H1 (cell line): ENCODE results near the gene NAA20. TPM values are rescaled to one million over a fixed set of nuclear protein-coding genes. Genes with fewer than 3 reads are reported as not detected.

Source experiments
- CTCF ChIA-PET: fragments of 300-600 bp; sonication (Branson Sonifier 250); formaldehyde crosslinking; loops from one replicate; lab custom pipeline; 2021; ENCODE audit not compliant: partially characterized antibody; lab: Charles Lee
- POLR2A ChIA-PET: fragments of 300-600 bp; sonication (Branson Sonifier 250); formaldehyde crosslinking; loops from one replicate; lab custom pipeline; 2021; ENCODE audit warnings: inconsistent platforms; ENCODE audit not compliant: partially characterized antibody; lab: Charles Lee
- DNase-seq, 2 experiments: peaks; one replicate each; pipeline versions ENCODE4 v3.0.0 to v3.0.0-alpha.2; 2010 to 2022; ENCODE audit warnings: low spot score in 2 of 2, low read depth in 1 of 2, mixed read lengths in 1 of 2
- FAIRE-seq: peaks from 2 replicates; lab custom pipeline; 2011; peaks lifted over from hg19 to GRCh38; lab: Jason Lieb, UNC
- H2AFZ ChIP-seq: 2 replicates; pipeline ENCODE4 v1.8.1; 2012; ENCODE audit warnings: low read length, inconsistent platforms
- H2AK5ac ChIP-seq: 2 replicates; pipeline ENCODE4 v1.6.1; 2013; ENCODE audit warnings: low read depth, low read length
- H2BK120ac ChIP-seq: replicated peaks from 2 replicates; pipeline ENCODE3; 2013; ENCODE audit warnings: low read depth, low read length, inconsistent platforms
- H2BK12ac ChIP-seq: 2 replicates; pipeline ENCODE4 v1.6.1; 2013; ENCODE audit warnings: low read depth, low read length
- H2BK15ac ChIP-seq: 2 replicates; pipeline ENCODE4 v1.6.1; 2013; ENCODE audit warnings: low read length
- H2BK20ac ChIP-seq: 2 replicates; pipeline ENCODE4 v1.6.1; 2013; ENCODE audit warnings: low read length
- H2BK5ac ChIP-seq: 2 replicates; pipeline ENCODE4 v1.6.1; 2013; ENCODE audit warnings: low read depth, low read length
- H3K14ac ChIP-seq: 2 replicates; pipeline ENCODE4 v1.6.1; 2013; ENCODE audit warnings: inconsistent platforms; ENCODE audit not compliant: insufficient read length
- H3K18ac ChIP-seq: 2 replicates; pipeline ENCODE4 v1.6.1; 2013; ENCODE audit warnings: low read length; ENCODE audit errors: extremely low read depth
- H3K23ac ChIP-seq: 2 replicates; pipeline ENCODE4 v1.6.1; 2013; ENCODE audit warnings: inconsistent platforms; ENCODE audit not compliant: insufficient read length
- H3K23me2 ChIP-seq: 2 replicates; pipeline ENCODE4 v1.6.1; 2013; ENCODE audit warnings: low read depth, low read length
- H3K27ac ChIP-seq: 2 replicates; pipeline ENCODE4 v1.6.1; 2011; ENCODE audit warnings: low read depth, low read length, inconsistent platforms
- H3K27me3 ChIP-seq, 4 experiments: replicated peaks in 1 of 4; 1 replicate in 1 of 4; 2 replicates in 3 of 4; pipeline versions ENCODE4 v1.6.1 to v1.8.1; 2011 to 2013; ENCODE audit warnings: low read length in 3 of 4, mild to moderate bottlenecking in 3 of 4, inconsistent platforms in 2 of 4, mixed read lengths in 2 of 4, moderate library complexity in 1 of 4; ENCODE audit not compliant: control insufficient read depth in 3 of 4, insufficient read depth in 3 of 4; ENCODE audit errors: extremely low read depth in 1 of 4
- H3K36me3 ChIP-seq, 4 experiments: 2 replicates each; pipeline versions ENCODE4 v1.6.1 to v1.8.1; 2011 to 2013; ENCODE audit warnings: mild to moderate bottlenecking in 4 of 4, low read length in 3 of 4, moderate library complexity in 2 of 4, control low read depth in 1 of 4, inconsistent platforms in 1 of 4; ENCODE audit not compliant: insufficient read depth in 4 of 4, control insufficient read depth in 2 of 4
- H3K4ac ChIP-seq: replicated peaks from 2 replicates; pipeline ENCODE3; 2013; ENCODE audit warnings: low read length, low read depth, mixed read lengths, inconsistent platforms; ENCODE audit not compliant: insufficient read length
- H3K4me1 ChIP-seq, 4 experiments: replicated peaks in 1 of 4; 1 replicate in 1 of 4; 2 replicates in 3 of 4; pipeline versions ENCODE4 v1.6.1 to v1.8.1; 2011 to 2013; ENCODE audit warnings: low read length in 3 of 4, inconsistent platforms in 2 of 4, mixed read lengths in 1 of 4; ENCODE audit not compliant: insufficient read depth in 4 of 4, control insufficient read depth in 3 of 4
- H3K4me2 ChIP-seq, 2 experiments: 2 replicates each; pipeline versions ENCODE4 v1.6.1 to v1.8.1; 2011 to 2013; ENCODE audit warnings: low read depth in 2 of 2, low read length in 2 of 2, control low read depth in 1 of 2, inconsistent platforms in 1 of 2, mild to moderate bottlenecking in 1 of 2; ENCODE audit not compliant: insufficient read depth in 1 of 2
- H3K4me3 ChIP-seq, 4 experiments: fragments of 200-600, 300-600 bp in 1 of 4; sonication (generic), shearing (Covaris generic), sonication (Bioruptor Twin) in 1 of 4; 2 replicates each; pipeline versions ENCODE4 v1.5.1 to v1.8.1; 2011 to 2016; ENCODE audit warnings: low read length in 4 of 4, low read depth in 3 of 4, control low read depth in 2 of 4, inconsistent platforms in 2 of 4, mild to moderate bottlenecking in 2 of 4, mixed read lengths in 1 of 4, moderate library complexity in 1 of 4; ENCODE audit not compliant: insufficient read depth in 2 of 4; ENCODE audit errors: extremely low read depth in 1 of 4
- H3K56ac ChIP-seq: replicated peaks from 2 replicates; pipeline ENCODE3; 2013; ENCODE audit warnings: low read depth, mild to moderate bottlenecking, mixed read lengths, low read length, inconsistent platforms; ENCODE audit not compliant: insufficient read length
- H3K79me1 ChIP-seq: 2 replicates; pipeline ENCODE4 v1.6.1; 2013; ENCODE audit warnings: low read depth, low read length, control low read depth
- H3K79me2 ChIP-seq, 2 experiments: 2 replicates each; pipeline versions ENCODE4 v1.6.1 to v1.8.1; 2012 to 2013; ENCODE audit warnings: low read length in 2 of 2, mild to moderate bottlenecking in 2 of 2, inconsistent platforms in 1 of 2; ENCODE audit not compliant: insufficient read depth in 2 of 2, control insufficient read depth in 1 of 2
- H3K9ac ChIP-seq, 4 experiments: replicated peaks in 1 of 4; 1 replicate in 1 of 4; 2 replicates in 3 of 4; pipeline versions ENCODE4 v1.6.1 to v1.8.1; 2011 to 2013; ENCODE audit warnings: low read depth in 3 of 4, low read length in 3 of 4, control low read depth in 2 of 4, mild to moderate bottlenecking in 2 of 4, moderate library complexity in 2 of 4, inconsistent platforms in 1 of 4; ENCODE audit errors: extremely low read depth in 1 of 4
- H3K9me3 ChIP-seq, 2 experiments: 2 replicates each; pipeline versions ENCODE4 v1.6.1 to v1.8.1; 2012 to 2013; ENCODE audit warnings: mild to moderate bottlenecking in 2 of 2, moderate library complexity in 2 of 2, control low read depth in 1 of 2, inconsistent platforms in 1 of 2, low read depth in 1 of 2, low read length in 1 of 2, mixed read lengths in 1 of 2; ENCODE audit not compliant: insufficient read depth in 2 of 2
- H4K20me1 ChIP-seq, 2 experiments: replicated peaks in 1 of 2; 2 replicates each; pipeline versions ENCODE3 to v1.8.1; 2011 to 2013; ENCODE audit warnings: inconsistent platforms in 2 of 2, low read length in 2 of 2, mild to moderate bottlenecking in 1 of 2; ENCODE audit not compliant: insufficient read depth in 2 of 2, control insufficient read depth in 1 of 2
- H4K5ac ChIP-seq: 2 replicates; pipeline ENCODE4 v1.6.1; 2013; ENCODE audit warnings: low read length, low read depth, mixed read lengths, inconsistent platforms; ENCODE audit not compliant: insufficient read length
- H4K8ac ChIP-seq: 2 replicates; pipeline ENCODE4 v1.8.0; 2013; ENCODE audit warnings: mild to moderate bottlenecking, moderate library complexity, low read length, inconsistent platforms; ENCODE audit not compliant: insufficient read depth; ENCODE audit errors: extremely low read depth
- H4K91ac ChIP-seq: replicated peaks from 2 replicates; pipeline ENCODE3; 2013; ENCODE audit warnings: low read length, mixed read lengths, inconsistent platforms; ENCODE audit not compliant: insufficient read length
- ATF2 ChIP-seq: IDR thresholded peaks from 2 replicates; pipeline ENCODE4 v1.6.1; 2012; ENCODE audit warnings: low read length, inconsistent platforms
- FOSL1 ChIP-seq: IDR thresholded peaks from 2 replicates; pipeline ENCODE4 v1.6.1; 2011; ENCODE audit warnings: mild to moderate bottlenecking, low read depth, low read length, moderate library complexity; ENCODE audit not compliant: insufficient read depth
- RAD21 ChIP-seq, 2 experiments: IDR thresholded peaks in 1 of 2; conservative IDR thresholded peaks in 1 of 2; 2 replicates each; pipeline ENCODE4 v1.6.1; 2011; ENCODE audit warnings: low read depth in 2 of 2, low read length in 2 of 2, improper control_type of control experiment in 1 of 2, inconsistent platforms in 1 of 2, mild to moderate bottlenecking in 1 of 2, moderate library complexity in 1 of 2
- SP1 ChIP-seq: IDR thresholded peaks from 2 replicates; pipeline ENCODE4 v1.6.1; 2011; ENCODE audit warnings: low read depth, low read length
- USF2 ChIP-seq: IDR thresholded peaks from 2 replicates; pipeline ENCODE4 v1.6.1; 2011; ENCODE audit warnings: low read length, improper control_type of control experiment
- WGBS, 2 experiments: shearing (Covaris generic) in 1 of 2; methylation state at CpG; one replicate each; pipeline versions ENCODE4 v1.1.6 to v1.1.7; 2013 to 2015; ENCODE audit warnings: low lambda C conversion rate in 2 of 2, mixed read lengths in 2 of 2, inconsistent platforms in 1 of 2, low coverage in 1 of 2, missing lambda C conversion rate in 1 of 2; ENCODE audit not compliant: insufficient replicate concordance in 2 of 2, insufficient coverage in 1 of 2, insufficient read length in 1 of 2; ENCODE audit errors: extremely low coverage in 1 of 2, missing lambda C conversion rate in 1 of 2; 5-methylcytosine and 5-hydroxymethylcytosine counted together
- polyA plus RNA-seq, 7 experiments: library from polyadenylated mRNA; depleted of rRNA in 3 of 7; stranded (reverse) in 5 of 7; unstranded in 2 of 7; fragments of >200 nt in 5 of 7; fragments of 200-250 nt in 2 of 7; gene quantifications; 1 replicate in 5 of 7; 2 replicates in 1 of 7; 4 replicates in 1 of 7; pipeline versions ENCODE4 v1.2.1 to v1.2.3, GENCODE V29; 2011 to 2013; ENCODE audit warnings: missing spikeins in 2 of 7, mixed read lengths in 2 of 7
- total RNA-seq: library from RNA; stranded (reverse); fragmentation: NEBNext Ultra II Directional; extraction: Animal tissue kit (Norgen Biotek cat#: 25700); gene quantifications from 2 replicates; pipeline ENCODE4 v1.2.1, GENCODE V29; 2021

Gene NAA20
- total and polyA plus RNA-seq, 2 of the 8 experiments (the other 6 are each of a cell fraction or from before 2014, with no cell fraction given): 21.9 to 41.1 TPM

DNA sequence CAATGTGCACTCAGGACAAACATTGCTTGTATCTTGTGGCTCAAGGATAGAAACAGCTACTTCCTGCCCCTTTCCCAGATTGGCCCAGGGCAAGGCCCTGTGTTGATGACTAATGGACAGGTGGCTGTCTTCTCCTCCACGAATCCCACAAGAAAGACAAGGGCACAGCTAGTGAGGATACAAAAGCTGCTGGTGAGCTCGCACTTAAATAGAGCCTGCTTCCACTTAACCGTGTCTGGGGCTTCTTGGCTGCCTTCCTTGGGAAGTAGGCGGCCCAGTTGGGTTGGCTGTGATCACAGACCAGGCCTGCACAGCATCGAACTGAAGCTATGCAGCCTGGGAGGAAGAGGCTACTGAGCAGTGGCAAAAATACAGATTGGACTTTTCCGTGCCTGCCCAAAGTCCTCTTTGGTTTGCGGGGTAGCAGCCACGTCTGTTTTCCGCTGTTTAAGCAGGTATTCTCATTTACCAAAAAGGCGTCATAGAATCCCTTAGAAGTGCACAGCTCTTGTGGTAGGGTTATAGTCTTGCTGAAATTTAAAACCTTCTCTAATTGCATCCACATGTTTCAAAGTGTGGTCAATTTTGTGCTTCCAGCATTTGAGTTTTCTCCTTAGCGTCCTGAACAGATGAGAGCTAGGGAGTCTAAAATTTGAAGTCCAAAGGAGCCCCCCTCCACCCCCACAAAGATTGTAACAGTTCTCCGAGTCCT lies 23.0 kb upstream of the NAA20 start:
- Histone ChIP-seq H2BK5ac (no peak overlapping the region), H3K79me2 (no peaks in the 10 kb centered on the region), H2BK20ac (no peak overlapping the region), H3K4me2 (no peak overlapping the region), H2BK12ac (peak overlapping the region; percentile 10), H3K79me1 (no peaks in the 10 kb centered on the region), H3K14ac (no peak overlapping the region), H3K4ac (no peak overlapping the region), H3K56ac (no peak overlapping the region), H2BK120ac (no peak overlapping the region), H3K4me1 (peaks cover 2 to 7% (median 5%) of the 10 kb centered on the region in 4 experiments), H4K20me1 (no peaks in the 10 kb centered on the region), H3K9me3 (no peaks in the 10 kb centered on the region), H4K8ac (no peak overlapping the region), H3K23me2 (no peaks in the 10 kb centered on the region), H3K36me3 (no peaks in the 10 kb centered on the region), H4K5ac (no peak overlapping the region), H4K91ac (no peak overlapping the region), H2BK15ac (0 out of 2 replicates have a peak overlapping the region, but pooled peaks have one; percentile 12), H2AK5ac (no peak overlapping the region), H3K27me3 (no peaks in the 10 kb centered on the region; a peak in 1 of 7 replicates), H3K18ac (0 out of 2 replicates have a peak overlapping the region, but pooled peaks have one; percentile 11), H2AFZ (peak overlapping the region; percentile 74; the same call in 1 of the 2 replicates), H3K27ac (no peak overlapping the region), H3K23ac (no peak overlapping the region), H3K9ac (no peak overlapping the region), H3K4me3 (no peak overlapping the region)
- WGBS, 2 experiments: 95% methylated on average over 12 of the region's 12 CpGs; no CpG with 5 or more reads in 1 of the 2 experiments
- FAIRE-seq (no peak), DNase-seq (no peak)
- TF ChIP-seq FOSL1 (no peak), SP1 (no peak), ATF2 (no peak), USF2 (no peak), RAD21 (IDR thresholded peaks at IDR 0.05 in 1 of 2, conservative IDR thresholded peaks at IDR 0.05 in 1 of 2; ENCODE audit: low read depth in 2 of 2, low read length in 2 of 2) (no peak)
- ChIA-PET POLR2A (no interaction called here), CTCF (interaction anchor here (0.6 to 3.1 kb wide), 22 partner anchors 12 to 1286 kb away, joined by 3 to 11 read pairs (median 4); no protein-coding TSS in a partner anchor)
